ENCODE measurements around the gene IDUA. TPM values are rescaled to one million over a fixed set of nuclear protein-coding genes. Genes with fewer than 3 reads are reported as not detected.
"Not testable (repeated sequence)": the region's sequence is repeated elsewhere in the genome, so short reads cannot be mapped to it uniquely, and the experiment has no call there.

Gene IDUA
- 76.4 TPM for total RNA-seq

- DNase-seq (ENCODE audit: low spot score): peak; percentile 86
Observed at GRCh38 chr4:986879-987623, at the start of gene IDUA. Gene IDUA (plus strand): TSS chr4:987044. CDS start chr4:987085, 41 bp downstream.

- not testable (repeated sequence) for DNase-seq (ENCODE audit: low spot score)
Observed at GRCh38 chr4:939508-939907, 47.3 kb upstream of the IDUA start.

GRCh38 chr4:945274-946102 lies 41.4 kb upstream of the IDUA start:
- no peak for DNase-seq (ENCODE audit: low spot score)

GRCh38 chr4:946103-946450 lies 40.8 kb upstream of the IDUA start:
- no peak for DNase-seq (ENCODE audit: low spot score)

- no peak for DNase-seq (ENCODE audit: low spot score)
Observed at GRCh38 chr4:946517-947471, 40.0 kb upstream of the IDUA start.

- DNase-seq (ENCODE audit: low spot score): no peak
Observed at GRCh38 chr4:947491-947971, 39.3 kb upstream of the IDUA start.

- DNase-seq (ENCODE audit: low spot score): no peak
Observed at GRCh38 chr4:948101-948935, 38.5 kb upstream of the IDUA start.

GRCh38 chr4:948936-949300 lies 37.9 kb upstream of the IDUA start:
- no peak for DNase-seq (ENCODE audit: low spot score)

GRCh38 chr4:949656-950055 lies 37.2 kb upstream of the IDUA start:
- no peak for DNase-seq (ENCODE audit: low spot score)

- DNase-seq (ENCODE audit: low spot score): no peak
Observed at GRCh38 chr4:950136-951020, 36.5 kb upstream of the IDUA start.

GRCh38 chr4:951186-951585 lies 35.7 kb upstream of the IDUA start:
- DNase-seq (ENCODE audit: low spot score): no peak

- no peak for DNase-seq (ENCODE audit: low spot score)
Observed at GRCh38 chr4:951594-952468, 35.0 kb upstream of the IDUA start.

- DNase-seq (ENCODE audit: low spot score): no peak
Observed at GRCh38 chr4:952881-953573, 33.8 kb upstream of the IDUA start.

- no peak for DNase-seq (ENCODE audit: low spot score)
Observed at GRCh38 chr4:953574-953915, 33.3 kb upstream of the IDUA start.

- no peak for DNase-seq (ENCODE audit: low spot score)
Observed at GRCh38 chr4:954211-955020, 32.4 kb upstream of the IDUA start.

- no peak for DNase-seq (ENCODE audit: low spot score)
Observed at GRCh38 chr4:955161-955921, 31.5 kb upstream of the IDUA start.

GRCh38 chr4:955931-956381 lies 30.9 kb upstream of the IDUA start:
- DNase-seq (ENCODE audit: low spot score): no peak

All from ureter (tissue), 1 donor.